Fibroblast of pulmonary artery (primary cell): ENCODE measurements around the gene TPPP2.

Source experiments
- DNase-seq: peaks from one replicate; pipeline ENCODE4 v3.0.0-alpha.2; 2010; ENCODE audit warnings: low read depth
- H3K4me3 ChIP-seq: replicated peaks from 2 replicates; pipeline ENCODE4 v1.5.1; 2011; ENCODE audit warnings: low read depth, mild to moderate bottlenecking, control low read depth, low read length, moderate library complexity
- TF ChIP-seq, protein P1 (sequence below): IDR thresholded peaks from 2 replicates; pipeline ENCODE4 v1.5.1; 2011; ENCODE audit warnings: mild to moderate bottlenecking, control low read depth, low read length, inconsistent platforms; ENCODE audit errors: missing control alignments

The TPPP2 gene

DNA sequence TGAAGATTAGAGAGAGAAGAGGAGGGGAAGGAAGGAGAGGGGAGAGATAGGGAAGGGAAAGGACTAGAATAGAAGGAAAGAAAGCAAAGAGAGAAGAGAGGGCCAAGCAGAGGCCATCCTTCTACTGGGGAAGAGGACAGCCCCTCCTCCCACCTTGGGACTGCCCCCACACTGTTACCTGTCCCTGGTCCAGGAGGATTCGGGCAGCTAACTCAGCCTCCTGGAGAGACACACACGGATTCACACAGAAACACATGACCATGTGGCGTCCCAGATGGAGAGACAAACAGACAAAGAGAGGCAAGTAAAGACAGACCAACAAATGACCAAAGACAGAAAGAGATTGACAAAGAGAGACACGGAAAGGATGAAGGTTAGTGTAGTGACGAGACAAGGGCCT lies 7.3 kb upstream of the TPPP2 start:
- TF ChIP-seq, protein P1, sequence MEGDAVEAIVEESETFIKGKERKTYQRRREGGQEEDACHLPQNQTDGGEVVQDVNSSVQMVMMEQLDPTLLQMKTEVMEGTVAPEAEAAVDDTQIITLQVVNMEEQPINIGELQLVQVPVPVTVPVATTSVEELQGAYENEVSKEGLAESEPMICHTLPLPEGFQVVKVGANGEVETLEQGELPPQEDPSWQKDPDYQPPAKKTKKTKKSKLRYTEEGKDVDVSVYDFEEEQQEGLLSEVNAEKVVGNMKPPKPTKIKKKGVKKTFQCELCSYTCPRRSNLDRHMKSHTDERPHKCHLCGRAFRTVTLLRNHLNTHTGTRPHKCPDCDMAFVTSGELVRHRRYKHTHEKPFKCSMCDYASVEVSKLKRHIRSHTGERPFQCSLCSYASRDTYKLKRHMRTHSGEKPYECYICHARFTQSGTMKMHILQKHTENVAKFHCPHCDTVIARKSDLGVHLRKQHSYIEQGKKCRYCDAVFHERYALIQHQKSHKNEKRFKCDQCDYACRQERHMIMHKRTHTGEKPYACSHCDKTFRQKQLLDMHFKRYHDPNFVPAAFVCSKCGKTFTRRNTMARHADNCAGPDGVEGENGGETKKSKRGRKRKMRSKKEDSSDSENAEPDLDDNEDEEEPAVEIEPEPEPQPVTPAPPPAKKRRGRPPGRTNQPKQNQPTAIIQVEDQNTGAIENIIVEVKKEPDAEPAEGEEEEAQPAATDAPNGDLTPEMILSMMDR = no peak
- DNase-seq = no peak
- no peak overlapping the region for H3K4me3 ChIP-seq

DNA sequence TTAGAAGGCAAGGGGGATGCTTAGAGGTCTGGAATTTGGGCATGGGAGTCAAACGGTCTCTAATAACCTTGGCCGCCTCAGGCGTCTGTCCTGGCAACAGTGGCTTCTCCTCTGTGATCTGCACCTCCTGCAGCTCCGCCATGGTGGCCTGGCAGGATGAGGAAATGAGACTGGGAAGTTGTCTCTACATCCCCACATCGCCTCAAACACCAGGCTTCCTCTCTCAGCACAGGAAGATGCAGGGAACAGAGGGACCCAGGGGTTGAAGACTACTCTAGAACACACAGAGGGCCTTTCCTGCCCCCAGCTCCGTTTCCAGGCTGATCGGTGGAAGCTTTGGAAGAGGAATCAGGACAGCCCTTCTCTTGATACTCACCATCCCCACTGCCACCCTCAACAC lies 6.8 kb upstream of the TPPP2 start:
- DNase-seq = no peak
- no peak overlapping the region for H3K4me3 ChIP-seq

DNA sequence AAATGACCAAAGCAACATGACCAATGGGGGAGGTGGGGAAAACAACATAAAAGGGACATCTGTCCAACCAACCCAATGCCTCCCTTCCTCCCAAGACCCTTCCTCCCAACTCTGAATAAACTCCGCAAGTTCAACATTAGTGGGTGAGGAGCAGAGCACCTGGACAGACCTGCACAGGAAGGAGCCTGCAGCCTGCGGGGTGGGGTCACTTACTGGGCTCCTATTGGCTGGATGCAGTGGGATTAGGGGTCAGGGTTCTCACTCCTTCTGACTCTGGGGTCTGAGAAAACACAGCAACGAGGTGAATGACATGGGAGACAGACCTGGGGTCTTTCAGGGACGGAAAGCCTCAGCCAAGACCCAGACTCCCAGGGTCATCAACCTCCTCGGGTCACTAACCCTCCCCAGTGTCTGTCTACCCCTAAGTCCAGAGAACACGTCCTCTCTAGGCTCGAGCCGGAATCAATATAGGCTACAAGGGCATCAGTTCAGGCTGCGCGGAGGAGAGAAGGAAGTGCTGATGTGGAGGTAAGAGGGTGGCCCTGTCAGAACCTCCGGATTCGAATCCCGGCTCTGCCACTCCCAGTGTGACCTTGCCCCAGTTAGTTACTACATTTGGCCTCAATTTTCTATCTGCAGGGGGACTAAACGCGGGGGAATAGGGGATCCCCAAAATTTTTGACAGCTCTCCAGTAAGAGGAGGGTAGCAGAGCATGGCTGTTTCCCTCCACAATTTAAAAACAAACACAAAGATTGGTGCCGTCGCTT lies 6.0 kb upstream of the TPPP2 start:
- no peak for DNase-seq
- H3K4me3 ChIP-seq = peak overlapping the region; percentile 62
- TF ChIP-seq, protein P1 = no peak

More for the DNA sequence above, 6.8 kb upstream of the TPPP2 start:
- TF ChIP-seq, protein P1 = no peak

DNA sequence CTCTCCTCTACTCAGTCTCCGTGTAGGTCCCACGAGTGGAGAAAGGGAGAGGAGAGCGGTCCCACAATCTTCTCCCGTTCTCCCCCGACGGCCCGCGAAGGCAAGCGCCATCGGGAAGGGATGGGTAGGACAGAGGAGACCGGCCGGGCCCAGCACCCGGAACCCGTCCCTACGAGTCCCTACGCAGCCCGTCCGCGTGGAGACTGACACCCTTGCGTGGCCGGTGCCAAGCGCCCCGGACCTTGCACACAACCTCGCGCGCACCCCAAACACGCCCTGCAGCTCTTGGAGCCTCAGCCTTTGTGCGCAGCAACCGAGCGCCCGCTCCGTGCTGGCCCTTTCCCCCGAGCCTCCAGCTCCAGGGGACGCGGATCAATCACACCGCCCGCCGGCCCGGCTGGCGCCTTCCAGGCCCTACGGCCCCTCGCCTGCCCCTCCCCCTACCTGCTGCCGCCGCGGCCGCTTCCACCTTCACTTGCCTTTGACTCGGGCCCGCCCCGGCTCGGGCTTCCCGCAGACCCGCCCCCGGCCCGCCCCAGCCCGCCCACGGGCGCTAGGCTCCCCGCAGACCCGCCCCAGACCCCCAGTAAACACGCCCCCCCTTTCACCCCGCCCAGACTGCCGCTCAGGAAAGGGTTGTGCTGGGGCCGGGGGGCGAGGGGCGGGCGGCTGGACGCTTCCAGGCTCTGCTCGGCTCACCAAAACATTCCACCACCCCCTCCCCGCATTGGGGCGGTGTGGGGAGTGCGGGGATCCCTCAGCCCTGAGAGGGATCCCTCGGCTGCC lies 5.2 kb upstream of the TPPP2 start, which contains the start of gene NDRG2:
Gene NDRG2 (minus strand): TSS at position 477 of the 786 bp plus-strand sequence. CDS start 1,746 bp downstream, outside the sequence.
- H3K4me3 ChIP-seq = peak within 1 kb of the TSS; percentile 62
- TF ChIP-seq, protein P1 = no peak
- DNase-seq = peak; percentile 40

DNA sequence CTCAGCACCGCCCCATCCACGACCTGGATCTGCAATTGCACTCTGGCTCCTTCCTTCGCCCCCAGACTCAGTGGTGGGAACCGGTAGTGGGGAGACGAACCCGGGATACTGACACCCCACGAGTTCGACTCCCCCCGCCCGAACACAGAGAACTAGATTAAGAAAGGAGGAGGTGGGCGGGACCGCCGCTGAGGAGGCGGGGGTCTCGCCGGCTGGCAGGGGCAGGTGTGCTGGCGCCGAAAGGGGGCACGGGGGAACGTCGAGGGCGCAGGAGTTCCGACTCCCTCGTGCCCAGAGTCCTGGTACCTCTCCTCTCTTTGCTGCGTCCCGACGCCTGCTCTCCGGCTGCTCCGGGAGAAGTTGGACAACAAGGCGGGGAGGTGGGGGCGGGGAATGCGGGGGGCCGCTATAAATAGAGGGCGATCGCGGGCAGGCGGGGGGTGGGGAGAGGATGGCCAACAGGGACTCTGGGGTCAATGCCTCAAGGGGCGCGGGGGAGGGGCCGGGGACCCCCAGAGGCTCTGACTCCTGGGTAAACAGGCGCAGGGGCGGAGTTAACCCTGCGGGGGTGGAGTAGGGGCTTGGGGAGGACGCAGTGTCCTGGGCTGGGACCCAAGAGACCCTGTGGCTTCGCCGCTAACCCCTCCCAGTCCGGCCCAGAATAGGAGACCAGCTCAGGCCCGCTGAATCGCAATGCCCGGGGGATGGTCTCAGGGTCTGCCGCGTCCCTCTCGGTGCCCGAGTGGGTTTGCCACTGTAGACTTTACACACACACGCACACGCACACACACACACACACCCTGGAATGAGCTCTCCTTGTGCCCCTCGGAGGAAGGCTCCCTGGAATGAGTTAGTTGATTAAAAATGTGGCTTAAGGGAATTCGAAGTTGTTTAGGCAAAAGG lies 4.4 kb upstream of the TPPP2 start:
- no peak for DNase-seq
- TF ChIP-seq, protein P1 = no peak
- peak overlapping the region; percentile 62 for H3K4me3 ChIP-seq

DNA sequence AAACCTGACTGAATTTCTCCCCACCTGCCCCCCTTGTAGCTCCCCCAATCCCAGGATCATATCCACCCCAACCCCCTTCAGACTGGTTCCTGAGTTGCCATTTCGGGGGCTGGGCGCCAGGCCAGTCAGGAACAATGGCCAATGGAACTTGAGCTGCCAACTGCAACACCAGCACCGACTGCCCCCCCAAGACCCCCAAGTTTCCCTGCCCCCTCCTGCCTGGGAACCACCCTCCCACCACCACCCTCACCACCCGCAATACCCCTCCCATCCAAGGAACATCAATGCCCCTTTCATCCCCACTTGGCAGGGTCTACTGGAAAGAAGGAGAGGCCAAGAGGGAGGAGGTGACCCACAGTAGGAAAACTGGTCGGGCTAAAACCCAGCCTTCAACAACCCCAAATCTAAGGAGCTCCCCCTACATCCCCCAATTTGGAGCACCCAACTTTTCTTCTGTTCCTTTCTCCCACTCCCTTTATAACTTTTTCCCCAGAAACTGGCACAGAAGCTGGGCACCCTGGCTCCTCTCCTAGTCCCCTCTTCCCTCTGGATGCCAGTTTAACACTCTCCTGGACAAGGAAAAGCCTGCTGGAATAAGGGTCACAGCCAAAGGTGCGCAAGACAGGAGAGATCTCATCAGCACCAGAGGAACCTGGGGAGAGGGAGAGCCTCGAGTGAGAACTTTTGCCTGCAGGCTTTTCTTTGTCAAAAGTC lies 3.6 kb upstream of the TPPP2 start:
- DNase-seq = no peak
- TF ChIP-seq, protein P1 = no peak
- no peak overlapping the region for H3K4me3 ChIP-seq
